ENCODE data around the gene KRTAP21-3. TPM values are rescaled to one million over a fixed set of nuclear protein-coding genes. Genes with fewer than 3 reads are reported as not detected.
"Not testable (repeated sequence)": the region's sequence is repeated elsewhere in the genome, so short reads cannot be mapped to it uniquely, and the experiment has no call there.

Gene KRTAP21-3, protein sequence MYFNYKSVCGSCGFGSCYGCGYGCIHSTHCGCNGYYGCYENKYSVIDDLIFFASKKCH
- not detected for polyA plus RNA-seq (ENCODE audit: insufficient read length in 10 of 10)
- long read RNA-seq, donor 1, result 0 reads
- long read RNA-seq, donor 2, result 0 reads
- long read RNA-seq, donor 3, result 0 reads
- long read RNA-seq, donor 4, result 0 reads
- long read RNA-seq, donor 5, result 0 reads
- long read RNA-seq, donor 6, result 0 reads
- long read RNA-seq, donor 7, result 0 reads
- long read RNA-seq, donor 8, result 0 reads
- long read RNA-seq, donor 9, result 0 reads

DNA sequence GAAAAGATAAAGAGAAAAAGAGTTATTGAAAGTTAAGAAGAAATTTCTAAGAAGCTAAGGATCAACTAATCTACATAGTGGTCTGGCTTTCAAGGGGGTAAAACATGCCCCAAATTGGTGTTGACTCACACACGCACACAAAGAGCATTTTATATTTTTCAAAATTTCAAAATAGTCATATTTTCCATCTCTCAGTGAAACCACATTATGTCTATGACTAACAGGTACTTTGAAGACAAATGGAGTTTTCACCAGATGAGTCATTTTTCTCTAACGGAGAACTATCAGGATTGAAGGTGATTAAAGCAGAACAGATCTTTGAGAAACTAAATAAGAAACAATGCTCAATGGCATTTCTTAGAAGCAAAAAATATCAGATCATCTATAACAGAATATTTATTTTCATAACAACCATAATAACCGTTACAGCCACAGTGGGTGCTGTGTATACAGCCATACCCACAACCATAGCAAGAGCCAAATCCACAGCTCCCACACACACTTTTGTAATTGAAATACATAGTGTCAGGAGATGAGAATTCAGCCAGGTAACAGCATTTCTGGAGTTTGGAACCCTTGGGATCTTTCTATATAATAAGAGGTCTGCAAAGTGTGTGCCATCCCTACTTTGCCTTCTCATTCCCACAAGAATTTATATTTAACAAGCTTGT lies at the start of gene KRTAP21-3:
Gene KRTAP21-3, minus strand, starts transcription at position 539 of the 671 bp plus-strand sequence. Its CDS starts 18 bp downstream, at position 521.
- peak in 1 of 3 donors; percentile 69 for DNase-seq

DNA sequence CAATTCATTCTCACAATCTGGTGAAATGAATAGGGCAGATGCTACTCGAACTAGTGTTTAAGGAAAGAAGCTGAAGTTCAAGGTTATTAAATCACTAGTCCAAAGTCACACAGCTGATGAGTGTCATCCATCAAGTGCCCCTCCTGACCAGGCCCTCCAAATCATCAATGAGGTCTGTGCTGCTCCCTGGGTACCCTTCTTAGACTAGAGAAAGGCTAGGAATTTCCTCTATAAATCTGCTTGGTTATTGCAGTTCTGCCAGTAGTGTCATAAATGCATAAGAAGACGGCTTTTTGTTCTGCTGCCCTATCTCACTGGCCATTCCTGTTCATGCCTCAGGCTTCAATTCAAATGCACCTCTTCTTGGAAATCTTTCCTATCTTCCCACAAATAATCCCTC lies 42.2 kb upstream of the KRTAP21-3 start:
- no peak for DNase-seq

DNA sequence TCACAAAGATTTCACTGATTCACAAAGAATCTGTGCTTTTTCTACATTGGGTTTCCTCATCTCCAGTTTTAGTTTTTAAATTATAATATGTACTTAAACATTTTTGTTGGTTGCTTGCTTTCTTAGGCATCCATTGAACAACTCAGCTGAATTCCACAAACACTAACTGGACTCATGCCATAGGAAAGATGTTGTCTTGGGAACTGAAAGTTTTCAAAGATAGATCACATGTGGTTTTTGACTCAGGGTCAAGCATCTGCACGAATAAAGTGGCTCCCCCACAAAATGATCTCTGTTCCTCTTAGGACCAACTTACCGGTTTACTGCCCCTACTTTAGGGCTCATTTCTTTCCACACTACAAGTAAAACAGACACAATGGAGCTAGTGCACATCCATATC lies 39.7 kb upstream of the KRTAP21-3 start:
- DNase-seq, result peak; percentile 12 to 63 (median 24)

DNA sequence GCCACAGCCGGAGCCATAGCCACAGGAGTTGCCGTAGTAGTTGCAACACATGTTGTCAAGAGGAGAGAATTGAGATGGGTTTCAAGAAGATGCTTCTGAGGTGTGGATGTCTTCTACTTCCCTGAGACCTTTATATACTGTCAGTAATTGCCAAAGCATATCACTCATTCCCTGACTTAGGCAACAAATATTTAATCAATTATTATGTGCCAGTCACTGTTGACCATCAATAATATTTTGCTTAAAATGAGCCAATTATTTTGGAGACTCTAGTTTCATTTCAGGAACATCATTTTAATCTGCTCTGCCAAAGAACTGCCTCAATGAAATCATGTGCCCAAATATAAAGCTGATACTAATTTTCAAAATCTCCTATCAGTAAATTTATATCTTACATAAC lies 36.8 kb upstream of the KRTAP21-3 start, which contains the start of gene KRTAP21-1:
Gene KRTAP21-1, minus strand, starts transcription at position 101 of the 400 bp plus-strand sequence. Its CDS starts 50 bp downstream, at position 51.
- not testable (repeated sequence) for DNase-seq

DNA sequence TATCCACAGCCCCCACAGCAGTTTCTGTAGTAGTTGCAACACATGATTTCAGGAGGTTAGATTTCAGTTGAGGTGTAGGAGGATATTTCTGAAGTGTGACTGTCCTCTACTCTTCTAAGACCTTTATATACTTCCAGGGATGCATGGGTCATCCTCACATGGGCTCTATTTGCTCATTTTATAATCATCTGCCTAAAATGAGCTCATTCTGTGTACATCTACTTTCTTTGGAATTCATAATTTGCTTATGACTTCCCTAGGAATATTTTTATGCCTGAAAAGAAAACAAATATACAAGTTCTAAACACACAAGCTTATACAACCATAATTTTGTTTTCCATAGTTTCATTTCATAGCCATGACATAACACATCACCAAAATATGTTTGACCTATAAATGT lies 28.6 kb upstream of the KRTAP21-3 start, which contains the start of gene KRTAP21-2:
Gene KRTAP21-2, minus strand, starts transcription at position 101 of the 400 bp plus-strand sequence. Its CDS starts 57 bp downstream, at position 44.
- DNase-seq, result no peak

DNA sequence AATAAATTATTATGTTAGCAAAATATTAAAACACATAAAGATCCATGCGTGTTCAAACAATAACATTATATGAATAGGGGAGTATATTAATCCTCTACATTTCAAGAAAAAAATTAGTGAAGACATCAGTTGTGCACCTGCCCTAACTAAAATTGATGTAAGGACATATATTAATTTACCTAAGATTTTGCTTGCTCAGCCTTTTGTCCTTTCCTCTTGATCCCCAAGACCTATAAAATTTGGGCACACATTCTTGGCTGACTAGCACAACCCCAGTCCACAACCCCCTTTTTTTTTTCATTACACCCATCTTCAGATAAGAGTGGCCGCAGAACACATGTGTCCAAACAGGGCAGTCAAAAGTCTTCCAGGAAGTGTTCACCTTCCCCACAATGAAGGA lies 21.9 kb upstream of the KRTAP21-3 start:
- no peak for DNase-seq

DNA sequence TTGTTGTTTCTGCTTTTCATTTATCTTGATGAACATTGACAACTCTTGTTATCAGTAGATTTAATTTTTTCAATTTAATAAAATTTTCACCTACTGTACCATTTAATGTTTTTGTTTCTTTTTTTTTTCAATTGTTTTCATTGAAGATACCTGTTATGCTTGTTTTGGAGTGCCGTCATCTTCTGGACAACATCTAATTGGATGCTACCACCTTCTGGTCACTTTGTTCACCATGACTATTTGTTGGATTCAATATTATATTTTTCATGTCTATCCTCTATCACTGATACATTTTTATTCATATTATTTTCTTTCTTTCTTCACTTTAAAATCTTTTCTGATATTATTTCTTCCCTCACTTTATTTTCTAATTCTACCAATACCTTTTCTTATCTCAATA lies 14.4 kb upstream of the KRTAP21-3 start:
- peak in 1 of 3 donors; percentile 2 for DNase-seq

DNA sequence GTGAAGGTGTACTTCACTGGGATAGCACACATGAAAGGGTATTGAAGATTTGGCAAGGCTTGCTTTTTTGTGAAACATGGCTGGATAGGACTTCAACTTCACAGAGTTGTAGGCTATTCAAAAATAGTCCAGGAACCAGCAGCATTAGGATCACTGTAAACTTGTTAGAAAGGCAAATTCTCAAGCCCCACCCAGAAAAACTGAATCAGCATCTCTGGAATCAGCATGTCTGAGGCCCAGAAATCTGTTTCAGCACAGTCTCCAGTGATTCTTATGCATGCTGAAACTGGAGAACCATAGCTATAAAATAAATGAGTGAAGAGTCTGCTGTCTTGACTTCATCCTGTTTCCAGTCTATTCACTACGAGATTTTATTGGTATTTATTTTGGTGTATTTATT lies 8.1 kb upstream of the KRTAP21-3 start:
- DNase-seq, result no peak

DNA sequence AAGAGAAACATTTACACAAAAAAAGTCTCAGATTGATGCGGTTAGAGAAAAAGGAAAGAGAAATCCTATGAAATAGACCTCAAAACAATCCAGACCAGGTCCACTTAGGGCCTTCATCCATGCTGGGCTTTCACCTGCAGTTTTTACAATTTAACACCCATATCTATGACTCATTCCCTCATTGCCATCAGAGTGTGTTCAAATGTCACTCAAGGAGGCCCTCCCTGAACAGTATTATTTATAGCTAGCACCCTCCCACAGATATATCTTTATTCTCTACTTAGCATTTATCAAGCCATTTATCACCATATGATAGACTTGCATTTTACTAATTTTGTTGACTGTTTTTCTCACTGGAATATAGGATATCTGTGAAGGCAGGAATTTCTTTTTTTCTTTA lies 824 bp upstream of the KRTAP21-3 start:
- no peak for DNase-seq

DNA sequence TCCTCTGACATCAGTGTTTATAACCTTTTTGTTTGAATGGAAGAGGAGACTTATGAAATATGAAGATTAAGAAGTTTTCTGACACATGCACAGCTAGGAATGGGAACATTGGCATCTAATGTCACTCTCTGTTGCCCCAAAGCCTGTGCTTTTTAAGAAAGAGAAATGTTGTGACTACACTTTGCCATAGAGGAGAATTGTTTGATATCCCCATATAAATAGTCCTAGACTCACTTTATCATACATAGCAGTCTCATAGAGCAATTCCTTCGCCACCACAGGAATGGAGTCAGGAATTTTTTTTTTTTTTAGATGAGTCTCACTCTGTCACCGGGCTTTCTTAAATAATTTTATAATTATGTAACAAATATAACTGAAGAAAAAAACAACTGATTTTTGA lies 1.5 kb downstream of the KRTAP21-3 start:
- peak in 1 of 3 donors; percentile 28 for DNase-seq

DNA sequence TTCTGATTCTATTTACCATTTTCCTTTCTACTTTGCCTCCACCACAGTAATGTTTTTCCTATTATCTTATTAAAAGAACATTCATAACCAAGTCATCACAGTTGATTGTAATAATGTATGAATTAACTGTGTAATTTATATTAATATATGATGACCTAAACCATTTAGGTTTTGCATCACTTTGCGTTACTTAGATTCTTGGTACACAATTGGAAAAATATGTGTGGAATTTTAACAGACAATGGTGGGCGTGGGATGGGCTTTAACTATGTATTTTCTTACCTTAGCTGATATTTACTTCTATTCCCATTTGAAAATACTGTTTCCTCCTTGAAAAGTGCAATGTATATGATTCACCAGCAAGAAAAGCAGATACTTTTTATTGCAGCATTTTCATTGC lies 3.6 kb downstream of the KRTAP21-3 start:
- no peak for DNase-seq

DNA sequence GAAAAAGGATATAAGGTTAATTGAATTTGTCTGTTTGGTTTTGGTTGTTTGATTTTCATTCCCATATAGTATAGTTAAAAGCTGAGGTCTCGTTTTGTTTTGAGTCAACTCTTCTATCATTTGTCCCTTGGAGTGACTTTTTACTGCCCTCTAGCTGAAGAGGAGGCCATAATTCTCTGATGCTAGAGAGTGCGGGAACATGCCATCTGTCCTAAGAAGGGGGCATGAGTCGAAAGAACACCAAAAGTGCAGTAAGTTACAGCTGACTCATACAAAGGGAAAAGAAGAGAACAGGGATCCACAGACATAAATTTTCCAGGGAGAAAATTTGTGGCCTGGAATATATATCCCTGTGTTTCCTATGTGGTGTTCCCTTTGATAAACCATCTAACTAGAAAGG lies 4.1 kb downstream of the KRTAP21-3 start:
- DNase-seq, result no peak

DNA sequence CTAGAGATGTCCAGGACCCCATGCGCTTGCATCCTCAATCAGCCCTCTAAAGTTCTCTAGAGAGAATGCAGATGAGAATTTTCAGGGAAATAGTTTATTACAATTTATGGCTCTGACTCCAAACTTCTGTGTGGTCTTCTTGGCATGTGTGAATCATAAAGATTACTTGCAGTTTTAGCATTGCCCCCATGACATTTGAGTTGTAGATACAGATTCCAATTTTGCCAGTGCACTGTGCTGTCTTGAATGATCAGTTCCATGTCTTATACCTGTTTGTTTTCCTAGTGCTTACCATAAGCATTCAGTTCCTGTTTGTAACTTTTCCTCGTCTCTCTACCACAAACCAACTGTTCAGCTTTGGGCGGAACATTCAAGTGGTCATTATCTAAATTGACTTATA lies 4.8 kb downstream of the KRTAP21-3 start:
- peak in 1 of 3 donors; percentile 24 for DNase-seq

DNA sequence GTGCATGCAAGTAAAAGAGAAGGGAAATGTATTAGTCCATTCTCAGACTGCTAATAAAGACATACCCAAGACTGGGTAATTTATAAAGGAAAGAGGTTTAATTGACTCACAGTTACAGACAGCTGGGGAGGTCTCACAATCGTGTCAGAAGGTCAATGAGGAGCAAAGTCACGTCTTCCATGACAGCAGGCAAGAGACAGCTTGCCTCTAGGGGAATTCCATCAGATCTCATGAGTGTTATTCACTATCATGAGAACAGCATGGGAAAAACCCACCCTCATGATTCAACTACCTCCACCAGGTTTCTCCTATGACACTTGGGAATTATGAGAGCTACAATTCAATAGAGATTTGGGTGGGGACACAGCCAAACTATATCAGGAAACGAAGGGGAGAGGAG lies 8.1 kb downstream of the KRTAP21-3 start:
- no peak for DNase-seq

DNA sequence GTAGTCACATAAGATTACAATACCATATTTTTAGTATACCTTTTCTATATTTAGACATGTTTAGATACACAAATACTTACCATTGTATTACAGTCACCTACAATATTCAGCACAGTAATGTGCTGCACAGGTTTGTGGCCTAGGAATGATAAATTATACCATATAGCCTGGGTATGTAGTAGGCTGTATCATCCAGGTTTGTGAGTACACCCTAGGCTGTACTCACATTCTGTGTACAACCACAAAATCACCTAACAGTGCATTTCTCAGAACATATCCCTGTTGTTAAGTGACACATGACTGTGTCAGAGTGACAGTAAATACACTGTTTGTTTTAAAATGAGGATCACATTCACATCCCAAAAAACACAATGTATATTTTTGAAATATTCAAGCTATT lies 11.2 kb downstream of the KRTAP21-3 start:
- DNase-seq, result no peak

DNA sequence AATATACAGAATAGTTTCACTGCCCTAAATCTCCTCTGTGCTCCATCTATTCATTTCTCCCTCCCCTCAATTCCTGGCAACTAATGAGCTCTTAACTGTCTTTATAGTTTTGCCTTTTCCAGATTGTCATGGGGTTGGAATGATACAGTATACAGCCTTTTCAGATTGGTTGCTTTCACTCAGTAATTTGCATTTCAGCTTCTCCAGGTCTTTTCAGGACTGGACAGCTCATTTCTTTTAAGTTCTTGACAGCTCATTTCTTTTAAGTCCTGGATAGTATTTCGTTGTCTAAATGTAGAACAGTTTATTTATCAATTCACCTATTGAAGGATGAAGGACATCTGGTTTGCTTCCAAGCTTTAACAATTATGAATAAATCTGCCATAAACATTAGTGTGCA lies 22.6 kb downstream of the KRTAP21-3 start:
- no peak for DNase-seq

DNA sequence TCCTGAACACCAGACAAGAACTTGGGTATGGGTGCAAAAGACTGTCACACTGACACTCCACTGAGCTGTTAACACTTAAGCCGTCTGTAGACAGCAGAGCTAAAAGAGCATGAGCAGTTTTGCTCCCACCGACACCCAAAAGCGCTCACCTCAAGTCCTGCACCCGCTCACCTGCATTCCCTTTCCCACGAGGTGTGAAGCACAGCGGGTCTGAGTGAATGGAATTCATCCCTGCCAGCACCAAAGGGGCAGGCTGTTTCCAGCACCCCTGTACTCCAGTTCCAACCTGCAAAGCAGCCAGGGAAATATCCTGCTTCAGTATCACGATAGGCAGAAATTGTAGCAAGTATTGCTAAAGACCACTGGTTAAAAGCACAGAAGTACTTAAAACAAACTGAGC lies 28.8 kb downstream of the KRTAP21-3 start:
- DNase-seq, result no peak

DNA sequence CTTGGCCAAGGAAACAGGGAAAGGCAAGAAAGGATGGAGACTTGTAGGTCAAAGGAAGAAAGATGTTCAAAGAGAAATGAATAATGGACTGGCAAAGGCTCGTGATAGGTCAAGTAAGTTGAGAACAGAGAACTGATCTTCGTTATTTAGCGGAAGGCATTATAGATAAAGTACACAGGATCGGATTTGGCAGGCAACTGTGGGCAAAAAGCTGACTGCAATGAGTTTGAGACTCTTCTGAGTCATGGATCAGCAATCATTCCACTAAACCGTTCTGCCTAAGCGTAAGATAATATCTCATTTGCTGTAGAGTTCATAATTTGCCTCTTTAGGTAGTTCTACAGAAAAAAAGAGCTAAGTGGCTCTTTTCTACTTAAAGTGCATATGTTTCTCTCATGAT lies 34.1 kb downstream of the KRTAP21-3 start:
- DNase-seq, result no peak

DNA sequence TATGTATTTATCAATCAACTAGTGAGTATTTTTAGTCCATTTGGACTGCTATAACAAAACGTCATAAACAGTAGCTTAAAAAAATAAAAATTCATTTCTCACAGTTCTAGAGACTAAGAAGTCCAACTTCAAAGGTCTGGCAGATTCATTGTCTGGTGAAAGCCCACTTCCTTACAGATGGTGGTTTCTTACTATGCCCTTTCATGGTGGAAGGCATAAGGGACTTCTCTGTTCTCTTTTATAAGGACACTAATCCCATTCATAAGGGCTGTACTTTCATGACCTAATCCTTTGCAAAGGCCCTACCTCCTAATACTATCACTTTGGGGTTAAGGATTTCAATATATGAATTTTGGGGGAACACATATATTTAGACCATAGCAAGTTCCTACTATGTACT lies 38.0 kb downstream of the KRTAP21-3 start:
- DNase-seq, result no peak

DNA sequence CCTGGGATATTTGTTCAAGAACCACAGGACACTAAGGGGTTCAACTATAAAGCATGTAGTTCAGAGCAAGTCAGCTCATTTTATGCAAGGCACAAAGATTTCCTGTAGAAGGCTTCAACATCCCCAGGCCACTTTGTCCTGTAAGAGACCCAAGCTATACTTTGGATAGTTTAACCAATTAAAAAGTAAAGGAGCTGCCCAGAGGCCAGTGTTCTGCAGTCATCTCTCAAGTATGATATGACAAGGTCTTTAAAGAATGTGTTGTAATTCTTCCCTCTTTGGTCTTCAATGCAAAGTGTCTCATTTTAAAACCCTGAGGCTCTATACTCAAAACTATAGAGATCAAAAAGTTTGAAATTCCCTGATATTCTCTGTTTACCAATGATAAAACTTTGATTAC lies 41.8 kb downstream of the KRTAP21-3 start:
- no peak for DNase-seq

DNA sequence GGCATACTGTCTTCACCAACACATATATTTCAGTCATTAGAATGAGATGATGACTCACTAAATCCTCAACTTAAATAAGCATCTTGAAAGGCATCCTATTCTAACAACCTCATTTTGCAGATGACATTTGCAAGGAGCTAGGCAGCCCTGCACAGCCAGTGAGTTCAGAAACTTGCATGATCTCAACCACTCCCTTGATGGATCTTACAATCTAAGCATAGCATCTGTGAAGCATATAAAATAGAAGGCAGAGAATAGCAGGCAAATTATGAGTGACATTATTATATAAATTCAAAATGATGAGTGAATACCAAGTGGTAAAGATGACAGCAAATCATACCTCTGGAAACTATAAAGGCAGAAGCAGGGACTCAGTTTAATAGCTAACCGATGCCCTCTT lies 44.3 kb downstream of the KRTAP21-3 start:
- no peak for DNase-seq

DNA sequence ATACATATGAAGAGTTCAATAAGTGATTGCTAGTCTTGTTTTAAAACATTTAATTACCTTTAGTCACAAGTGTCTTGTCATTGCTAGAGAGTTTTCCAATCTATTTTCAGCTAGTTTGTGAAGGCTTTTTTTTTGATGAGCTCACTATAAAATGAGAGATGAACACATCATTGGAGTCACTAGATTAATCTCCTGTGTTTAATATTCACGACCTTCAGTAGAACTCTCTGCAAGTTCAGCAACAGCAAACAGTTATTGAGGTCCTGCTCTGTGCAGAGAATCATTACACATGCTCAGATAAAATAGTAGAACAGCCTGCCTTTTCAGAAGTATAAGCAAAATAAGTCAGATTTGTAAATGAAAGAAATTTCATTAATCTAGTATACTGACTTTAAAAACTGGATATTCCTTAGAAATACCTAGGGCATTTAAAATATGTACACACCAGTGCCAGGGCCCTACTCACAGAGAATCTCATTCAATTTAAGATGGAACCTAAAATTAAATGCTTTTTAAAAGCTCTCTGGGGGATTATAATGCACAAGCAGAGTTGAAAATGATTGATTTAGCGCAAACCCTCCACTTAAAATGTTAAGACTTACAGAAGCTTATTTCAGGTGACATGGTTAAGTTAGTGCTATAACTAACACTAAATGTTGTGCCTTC lies 45.5 kb downstream of the KRTAP21-3 start:
- DNase-seq, result no peak

DNA sequence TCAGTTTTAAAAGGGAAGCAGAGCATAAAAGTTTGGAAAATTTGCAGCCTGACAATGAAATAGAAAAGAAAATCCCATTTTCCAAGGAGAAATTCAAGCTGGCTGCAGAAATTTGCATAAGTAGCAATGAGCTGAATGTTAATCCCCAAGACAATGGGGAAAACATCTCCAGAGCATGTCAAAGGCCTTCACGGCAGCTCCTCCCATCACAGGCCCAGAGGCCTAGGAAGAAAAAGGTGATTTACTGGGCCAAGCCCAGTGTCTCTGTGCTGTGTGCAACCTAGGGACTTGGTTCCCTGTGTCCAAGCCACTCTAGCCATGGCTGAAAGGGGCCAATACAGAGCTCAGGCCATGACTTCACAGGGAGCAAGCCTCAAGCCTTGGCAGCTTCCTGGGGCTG lies 49.8 kb downstream of the KRTAP21-3 start:
- no peak for DNase-seq
